ENCODE measurements around the gene CDHR1.

Gene CDHR1

GRCh38 chr10:84269162-84269561 is 74.8 kb downstream of the CDHR1 start:
- Histone ChIP-seq H3K9ac (ENCODE audit: low read depth in 1 of 2, low read length in 2 of 2) (no peak overlapping the region), H3K4me1 (ENCODE audit: control insufficient read depth in 2 of 2, insufficient read depth in 2 of 2, low read length in 2 of 2) (no peaks in the 10 kb centered on the region), H3K4me3 (ENCODE audit: low read length in 2 of 2) (no peak overlapping the region), H3K36me3 (ENCODE audit: control insufficient read depth in 2 of 2, insufficient read depth in 2 of 2, low read length in 2 of 2) (no peaks in the 10 kb centered on the region), H3K27me3 (ENCODE audit: control insufficient read depth in 2 of 2, insufficient read depth in 2 of 2, low read length in 2 of 2) (peaks cover 0 to 4% of the 10 kb centered on the region in 2 donors), H3K9me3 (ENCODE audit: control insufficient read depth in 2 of 2, low read length in 2 of 2) (no peaks in the 10 kb centered on the region), H3K27ac (ENCODE audit: low read depth in 2 of 2, low read length in 2 of 2) (no peak overlapping the region)
